ENCODE data around the gene PLA2G2E.
"Not testable (repeated sequence)": the region's sequence is repeated elsewhere in the genome, so short reads cannot be mapped to it uniquely, and the experiment has no call there.

Gene PLA2G2E

GRCh38 chr1:19923137-19923952, at the start of gene PLA2G2E:
TSS of gene PLA2G2E (minus strand) at chr1:19923617. CDS start at chr1:19923559, 58 bp downstream.
- no peak for FAIRE-seq

- no peak for FAIRE-seq
Measured at GRCh38 chr1:19971664-19972063, 48.2 kb upstream of the PLA2G2E start.

- FAIRE-seq, result no peak
Measured at GRCh38 chr1:19969898-19970660, 46.7 kb upstream of the PLA2G2E start.

- FAIRE-seq, result no peak
Measured at GRCh38 chr1:19967808-19968207, 44.4 kb upstream of the PLA2G2E start.

GRCh38 chr1:19964542-19964941, 41.1 kb upstream of the PLA2G2E start:
- no peak for FAIRE-seq

- FAIRE-seq, result no peak
Measured at GRCh38 chr1:19963636-19964035, 40.2 kb upstream of the PLA2G2E start.

- FAIRE-seq, result no peak
Measured at GRCh38 chr1:19960591-19960990, 37.2 kb upstream of the PLA2G2E start.

- FAIRE-seq, result no peak
Measured at GRCh38 chr1:19957779-19958178, 34.4 kb upstream of the PLA2G2E start.

GRCh38 chr1:19955534-19956170, 32.2 kb upstream of the PLA2G2E start:
- FAIRE-seq, result no peak

GRCh38 chr1:19954059-19954458, 30.6 kb upstream of the PLA2G2E start:
- FAIRE-seq, result no peak

- FAIRE-seq, result no peak
Measured at GRCh38 chr1:19949016-19949415, 25.6 kb upstream of the PLA2G2E start.

- no peak for FAIRE-seq
Measured at GRCh38 chr1:19946971-19947370, 23.6 kb upstream of the PLA2G2E start.

- FAIRE-seq, result no peak
Measured at GRCh38 chr1:19946331-19946751, 22.9 kb upstream of the PLA2G2E start.

- FAIRE-seq, result no peak
Measured at GRCh38 chr1:19945914-19946313, 22.5 kb upstream of the PLA2G2E start.

GRCh38 chr1:19942657-19943056, 19.2 kb upstream of the PLA2G2E start:
- no peak for FAIRE-seq

- no peak for FAIRE-seq
Measured at GRCh38 chr1:19942088-19942487, 18.7 kb upstream of the PLA2G2E start.

GRCh38 chr1:19941206-19941568, 17.8 kb upstream of the PLA2G2E start:
- no peak for FAIRE-seq

GRCh38 chr1:19940486-19941205, 17.2 kb upstream of the PLA2G2E start:
- FAIRE-seq, result no peak

GRCh38 chr1:19938472-19938871, 15.1 kb upstream of the PLA2G2E start:
- FAIRE-seq, result no peak

GRCh38 chr1:19936061-19936750, 12.8 kb upstream of the PLA2G2E start:
- FAIRE-seq, result no peak

GRCh38 chr1:19934336-19934735, 10.9 kb upstream of the PLA2G2E start:
- no peak for FAIRE-seq

- no peak for FAIRE-seq
Measured at GRCh38 chr1:19932866-19933265, 9.4 kb upstream of the PLA2G2E start.

GRCh38 chr1:19927130-19927421, 3.7 kb upstream of the PLA2G2E start:
- FAIRE-seq, result not testable (repeated sequence)
